LNCAP (cell line): ENCODE measurements around the gene CCNG2.

ENCODE experiments used
- TF ChIP-seq, protein P1 (sequence below): fragments of 450-650 bp; IDR thresholded peaks from 2 replicates; pipeline ENCODE4 v1.5.1; 2017; ENCODE audit warnings: mild to moderate bottlenecking

The CCNG2 gene

DNA sequence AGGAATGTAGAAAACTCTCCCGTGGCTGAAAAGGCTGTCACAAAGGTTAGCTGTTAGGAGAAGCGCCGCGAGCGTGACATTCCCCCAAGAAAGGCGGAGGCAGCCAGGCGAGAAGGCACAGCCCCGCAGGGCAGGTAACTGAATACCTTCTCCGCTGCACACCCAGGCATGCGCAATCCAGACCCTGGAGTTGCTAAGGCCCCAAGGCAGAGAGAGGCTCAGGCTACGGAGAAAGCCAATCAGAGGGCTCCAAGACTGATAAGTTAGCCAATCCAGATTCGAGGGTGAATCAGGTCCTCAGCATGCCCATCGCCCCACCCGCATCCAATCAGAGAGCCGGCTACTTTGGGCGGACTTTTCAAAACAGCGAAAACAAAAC is 485 bp upstream of the CCNG2 start:
- TF ChIP-seq, protein P1, sequence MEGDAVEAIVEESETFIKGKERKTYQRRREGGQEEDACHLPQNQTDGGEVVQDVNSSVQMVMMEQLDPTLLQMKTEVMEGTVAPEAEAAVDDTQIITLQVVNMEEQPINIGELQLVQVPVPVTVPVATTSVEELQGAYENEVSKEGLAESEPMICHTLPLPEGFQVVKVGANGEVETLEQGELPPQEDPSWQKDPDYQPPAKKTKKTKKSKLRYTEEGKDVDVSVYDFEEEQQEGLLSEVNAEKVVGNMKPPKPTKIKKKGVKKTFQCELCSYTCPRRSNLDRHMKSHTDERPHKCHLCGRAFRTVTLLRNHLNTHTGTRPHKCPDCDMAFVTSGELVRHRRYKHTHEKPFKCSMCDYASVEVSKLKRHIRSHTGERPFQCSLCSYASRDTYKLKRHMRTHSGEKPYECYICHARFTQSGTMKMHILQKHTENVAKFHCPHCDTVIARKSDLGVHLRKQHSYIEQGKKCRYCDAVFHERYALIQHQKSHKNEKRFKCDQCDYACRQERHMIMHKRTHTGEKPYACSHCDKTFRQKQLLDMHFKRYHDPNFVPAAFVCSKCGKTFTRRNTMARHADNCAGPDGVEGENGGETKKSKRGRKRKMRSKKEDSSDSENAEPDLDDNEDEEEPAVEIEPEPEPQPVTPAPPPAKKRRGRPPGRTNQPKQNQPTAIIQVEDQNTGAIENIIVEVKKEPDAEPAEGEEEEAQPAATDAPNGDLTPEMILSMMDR: no peak

DNA sequence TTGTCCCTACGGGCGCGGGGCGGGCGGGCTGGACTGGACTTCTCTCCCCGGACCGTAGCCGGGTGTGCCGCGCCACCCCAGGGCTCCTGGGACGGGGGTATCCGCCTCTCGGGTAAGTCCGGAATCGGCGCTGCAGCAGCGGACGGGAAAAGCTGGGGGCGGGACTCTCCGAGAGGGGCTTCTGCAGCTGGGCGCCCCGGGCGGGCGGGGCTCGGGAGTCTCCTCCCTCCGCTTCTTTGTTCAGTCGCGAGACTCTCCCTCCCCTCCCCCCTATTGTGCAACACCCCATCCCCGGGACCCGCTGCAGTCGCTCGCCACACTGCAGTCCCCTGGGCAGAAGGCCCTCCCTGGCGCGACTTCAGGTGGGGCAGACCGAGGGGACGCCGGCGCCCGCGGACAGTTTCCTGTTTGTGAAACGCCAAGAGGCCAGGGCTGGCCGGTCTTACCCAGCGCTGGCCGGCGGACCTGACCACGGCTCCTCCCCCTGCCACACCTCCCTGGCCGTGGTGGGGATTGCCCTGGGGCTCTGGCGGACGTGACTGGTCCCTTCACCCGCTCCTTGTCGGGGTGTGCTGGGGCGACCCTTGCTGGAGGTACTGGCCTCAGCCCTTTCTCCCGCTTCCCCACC is 966 bp downstream of the CCNG2 start:
- TF ChIP-seq, protein P1: no peak

DNA sequence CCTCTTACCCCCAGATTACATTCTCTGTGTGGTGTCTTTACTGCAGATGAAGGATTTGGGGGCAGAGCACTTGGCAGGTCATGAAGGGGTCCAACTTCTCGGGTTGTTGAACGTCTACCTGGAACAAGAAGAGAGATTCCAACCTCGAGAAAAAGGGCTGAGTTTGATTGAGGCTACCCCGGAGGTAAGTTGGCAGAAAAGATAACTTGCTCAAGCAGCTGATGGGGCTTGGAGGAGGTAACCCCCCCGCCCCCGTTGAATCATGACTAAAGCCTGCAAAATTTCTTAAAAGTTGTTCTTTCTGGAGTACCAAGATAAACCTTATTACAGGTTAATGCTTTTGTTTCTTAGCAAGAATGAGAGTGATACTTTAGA is 1.5 kb downstream of the CCNG2 start:
- TF ChIP-seq, protein P1: no peak

DNA sequence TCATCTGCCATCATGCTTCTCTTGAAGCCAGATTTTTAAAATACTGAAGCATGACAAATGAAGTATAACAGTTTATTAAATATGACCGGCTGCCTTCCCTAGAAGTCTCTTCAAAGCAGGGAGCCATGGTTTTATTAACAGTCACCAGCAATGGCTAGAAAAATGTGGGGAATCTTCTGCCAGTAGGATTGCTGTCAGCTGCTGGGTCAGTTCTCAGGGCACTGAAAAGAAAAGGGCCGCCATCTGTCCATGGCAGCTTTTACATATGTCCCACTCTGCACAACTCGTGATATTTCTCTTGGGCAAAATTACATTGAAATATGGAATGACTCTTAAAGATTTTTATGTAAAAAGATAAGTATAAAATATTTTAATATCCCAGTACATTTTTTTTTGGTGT is 2.8 kb downstream of the CCNG2 start:
- TF ChIP-seq, protein P1: no peak

DNA sequence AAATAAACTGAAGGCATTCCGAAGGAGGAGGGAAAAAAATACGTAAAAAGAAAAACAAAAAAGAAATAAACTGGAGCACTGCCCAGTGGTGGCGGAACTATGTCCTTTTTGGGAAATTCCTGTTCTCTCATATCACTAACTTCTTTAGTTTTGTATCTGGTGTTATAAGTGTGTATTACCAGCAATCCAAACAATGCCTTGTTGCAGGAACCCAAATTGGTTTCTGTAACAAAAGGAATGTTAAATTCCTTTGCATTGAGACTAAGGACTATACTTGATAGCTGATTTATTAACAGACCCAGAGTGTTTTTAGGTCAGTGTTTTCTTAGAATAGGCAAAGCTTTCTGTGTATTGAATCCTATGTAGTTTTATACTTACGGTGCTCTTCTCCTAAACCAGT is 6.6 kb downstream of the CCNG2 start:
- TF ChIP-seq, protein P1: no peak

DNA sequence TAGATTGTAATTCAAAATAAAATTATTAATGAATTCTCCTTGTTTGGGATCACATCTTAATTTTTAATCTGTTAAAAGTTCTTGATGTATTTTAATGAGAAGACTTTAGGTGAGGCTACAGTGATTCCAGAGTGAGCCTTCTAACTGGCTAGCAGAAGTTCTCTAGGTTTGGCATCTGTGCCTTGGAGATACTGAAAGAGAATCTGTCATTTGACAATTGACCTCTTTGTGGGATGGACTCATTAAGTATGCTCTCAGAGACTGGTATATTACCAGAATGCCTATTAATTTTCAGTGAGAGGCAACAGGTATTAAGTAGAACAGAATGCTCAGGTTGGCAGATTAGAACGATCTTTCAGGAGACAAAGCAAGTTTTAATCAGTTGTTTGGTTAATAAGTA is 10.2 kb downstream of the CCNG2 start:
- TF ChIP-seq, protein P1: no peak

DNA sequence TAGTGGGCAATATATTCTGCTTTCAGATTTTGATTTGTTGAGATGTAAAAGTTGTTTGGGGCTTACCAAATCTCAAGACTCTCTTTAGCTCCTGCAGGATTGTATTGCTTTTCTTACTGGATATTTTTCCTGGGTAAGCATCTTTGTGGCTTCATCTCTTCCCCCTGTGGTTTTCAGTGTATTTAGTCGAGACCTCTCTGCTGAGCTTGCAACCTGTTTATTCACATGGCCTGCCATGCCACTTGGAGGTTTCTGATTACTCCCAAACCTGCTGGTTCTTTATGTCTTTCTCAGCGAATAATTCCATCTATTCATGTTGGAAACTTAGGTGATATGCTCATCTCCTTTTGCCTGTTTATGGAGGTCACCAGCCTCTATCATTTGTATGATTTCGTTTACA is 10.9 kb downstream of the CCNG2 start:
- TF ChIP-seq, protein P1: no peak

DNA sequence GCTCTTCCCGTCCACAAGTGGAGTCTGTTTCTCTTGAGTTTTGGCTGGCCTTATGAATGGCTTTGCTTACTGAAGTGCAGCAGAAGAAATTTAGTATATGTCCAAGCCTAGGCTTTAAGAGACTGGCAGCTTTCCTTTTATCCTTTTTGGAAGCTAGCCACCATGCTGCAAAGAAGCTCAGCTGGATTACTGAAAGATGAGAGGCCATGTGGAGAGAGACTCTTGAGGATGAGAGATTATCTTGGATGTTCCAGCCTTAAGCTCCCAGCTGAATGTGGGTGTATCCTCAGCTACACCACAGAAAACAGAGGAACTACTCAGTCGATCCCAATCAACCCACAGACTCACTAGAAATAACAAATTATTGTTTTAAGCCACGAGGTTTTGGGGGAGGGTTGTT is 12.5 kb downstream of the CCNG2 start:
- TF ChIP-seq, protein P1: no peak
